Breast epithelium (tissue), 4 donors: ENCODE measurements around the gene SYNRG. TPM values are rescaled to one million over a fixed set of nuclear protein-coding genes. Genes with fewer than 3 reads are reported as not detected.

Source experiments
- DNase-seq, 2 donors: peaks; one replicate each; pipeline ENCODE4 v3.0.0-alpha.2; 2019; ENCODE audit warnings: low spot score in 2 of 2
- H3K27ac ChIP-seq, 2 donors: fragments of 200-600 bp; sonication (generic) in 1 of 2; one replicate each; pipeline ENCODE4 v1.5.1; 2016 to 2019; ENCODE audit warnings: mild to moderate bottlenecking in 1 of 2
- H3K27me3 ChIP-seq, 2 donors: fragments of 200-600 bp; sonication (generic) in 1 of 2; one replicate each; pipeline versions ENCODE4 v1.5.1 to v1.6.0; 2017 to 2019; ENCODE audit warnings: control low read depth in 1 of 2, mild to moderate bottlenecking in 1 of 2
- H3K36me3 ChIP-seq: fragments of 200-600 bp; one replicate; pipeline ENCODE4 v1.5.1; 2019
- H3K4me1 ChIP-seq, 2 donors: fragments of 200-600 bp; sonication (generic); one replicate each; pipeline ENCODE4 v1.5.1; 2016 to 2019; ENCODE audit warnings: control low read depth in 1 of 2
- H3K4me3 ChIP-seq, 3 donors: fragments of 200-600 bp; sonication (generic); 1 replicate in 2 of 3; 2 replicates in 1 of 3; pipeline ENCODE4 v1.5.1; 2016 to 2019; ENCODE audit warnings: mild to moderate bottlenecking in 3 of 3, moderate library complexity in 2 of 3
- H3K9me3 ChIP-seq, 2 donors: fragments of 200-600 bp; sonication (generic) in 1 of 2; one replicate each; pipeline ENCODE4 v1.5.1; 2016 to 2019; ENCODE audit warnings: control low read depth in 1 of 2
- CTCF ChIP-seq, 3 donors: fragments of 450-650 bp; IDR thresholded peaks; one replicate each; pipeline ENCODE4 v1.5.1; 2016 to 2017; ENCODE audit warnings: antibody characterized with exemption in 3 of 3, mild to moderate bottlenecking in 3 of 3, moderate library complexity in 3 of 3
- POLR2A ChIP-seq: fragments of 450-650 bp; IDR thresholded peaks from one replicate; pipeline ENCODE4 v1.6.1; 2016; ENCODE audit warnings: antibody characterized with exemption, mild to moderate bottlenecking, moderate library complexity
- POLR2AphosphoS5 ChIP-seq, 3 donors: sonication (generic); formaldehyde crosslinking; IDR thresholded peaks; one replicate each; pipeline ENCODE4 v1.6.1; 2017; ENCODE audit warnings: antibody characterized with exemption in 3 of 3
- intact Hi-C: fragments of 100-400 bp; cut with DNase I; formaldehyde crosslinking; loops from one replicate; pipeline ENCODE4 v1.15.1; 2023; ENCODE audit warnings: low total_unique reads
- total RNA-seq, 3 donors: library from RNA; depleted of rRNA; stranded (reverse); fragments of >200 nt; gene quantifications; one replicate each; pipeline ENCODE4 v1.1.0, GENCODE V29; 2016

The SYNRG gene
- total RNA-seq, 3 donors from 2014 or later, result 20.2 to 38.2 (median 34.4) TPM

- DNase-seq, result no peak
- H3K27ac ChIP-seq, result no peak overlapping the region
- no peaks in the 10 kb centered on the region for H3K27me3 ChIP-seq
- TF ChIP-seq POLR2A, result no peak
- no peak for TF ChIP-seq CTCF (IDR thresholded peaks at IDR 0.05)
- no peak for TF ChIP-seq POLR2AphosphoS5 (IDR thresholded peaks at IDR 0.05)
- H3K4me3 ChIP-seq, result no peak overlapping the region
- H3K4me1 ChIP-seq, result no peaks in the 10 kb centered on the region
- no peaks in the 10 kb centered on the region for H3K36me3 ChIP-seq
- intact Hi-C loops, result loop anchor here (5.0 kb wide), 1 partner anchor 1112 kb away; no protein-coding TSS in a partner anchor
- no peaks in the 10 kb centered on the region for H3K9me3 ChIP-seq
Measured at GRCh38 chr17:37604556-37604955, 4.7 kb downstream of the SYNRG start.

GRCh38 chr17:37598145-37598544 lies 11.1 kb downstream of the SYNRG start:
- intact Hi-C loops, result no loop called here

GRCh38 chr17:37592291-37592690 lies 16.9 kb downstream of the SYNRG start:
- TF ChIP-seq POLR2A (no peak), POLR2AphosphoS5 (IDR thresholded peaks at IDR 0.05) (no peak), CTCF (IDR thresholded peaks at IDR 0.05) (no peak)
- H3K36me3 ChIP-seq, result no peaks in the 10 kb centered on the region
- no peak overlapping the region for H3K4me3 ChIP-seq
- H3K27ac ChIP-seq, result no peak overlapping the region
- intact Hi-C loops, result no loop called here
- no peaks in the 10 kb centered on the region for H3K9me3 ChIP-seq
- H3K27me3 ChIP-seq, result no peaks in the 10 kb centered on the region
- H3K4me1 ChIP-seq, result no peaks in the 10 kb centered on the region
- no peak for DNase-seq

More at GRCh38 chr17:37598145-37598544, 11.1 kb downstream of the SYNRG start:
- H3K4me3 ChIP-seq, result no peak overlapping the region
- no peaks in the 10 kb centered on the region for H3K27me3 ChIP-seq
- no peak overlapping the region for H3K27ac ChIP-seq
- H3K9me3 ChIP-seq, result no peaks in the 10 kb centered on the region
- no peak for DNase-seq
- no peak for TF ChIP-seq CTCF (IDR thresholded peaks at IDR 0.05)
- TF ChIP-seq POLR2A, result no peak
- no peak for TF ChIP-seq POLR2AphosphoS5 (IDR thresholded peaks at IDR 0.05)
- no peaks in the 10 kb centered on the region for H3K4me1 ChIP-seq
- no peaks in the 10 kb centered on the region for H3K36me3 ChIP-seq

- no peaks in the 10 kb centered on the region for H3K4me1 ChIP-seq
- intact Hi-C loops, result no loop called here
- H3K27ac ChIP-seq, result no peak overlapping the region
- no peak overlapping the region for H3K4me3 ChIP-seq
- no peak for DNase-seq
- TF ChIP-seq POLR2A (no peak), CTCF (IDR thresholded peaks at IDR 0.05) (no peak), POLR2AphosphoS5 (IDR thresholded peaks at IDR 0.05) (no peak)
- H3K9me3 ChIP-seq, result no peaks in the 10 kb centered on the region
- no peaks in the 10 kb centered on the region for H3K36me3 ChIP-seq
- no peaks in the 10 kb centered on the region for H3K27me3 ChIP-seq
Measured at GRCh38 chr17:37585066-37585465, 24.2 kb downstream of the SYNRG start.

- DNase-seq, result no peak
- Histone ChIP-seq H3K27ac (no peak overlapping the region), H3K36me3 (no peaks in the 10 kb centered on the region), H3K4me1 (no peaks in the 10 kb centered on the region), H3K9me3 (peaks cover 0 to 6% of the 10 kb centered on the region in 2 donors), H3K4me3 (no peak overlapping the region), H3K27me3 (no peaks in the 10 kb centered on the region)
- intact Hi-C loops, result no loop called here
- TF ChIP-seq CTCF (IDR thresholded peaks at IDR 0.05) (no peak), POLR2A (no peak)
Measured at GRCh38 chr17:37576281-37576680, 32.9 kb downstream of the SYNRG start.
